Forelimb muscle (tissue), 1 donor: ENCODE data around the gene CIDEA. TPM values are rescaled to one million over a fixed set of nuclear protein-coding genes. Genes with fewer than 3 reads are reported as not detected.

Experiments used
- DNase-seq: peaks from one replicate; pipeline ENCODE4 v3.0.0-alpha.2; 2013; ENCODE audit warnings: low read depth
- polyA plus RNA-seq: library from polyadenylated mRNA; unstranded; fragments of 120-200 nt; gene quantifications from one replicate; pipeline ENCODE4 v1.2.1, GENCODE V29; 2013; ENCODE audit not compliant: insufficient read length

CIDEA gene
- polyA plus RNA-seq, 1 donor, result not detected

DNA sequence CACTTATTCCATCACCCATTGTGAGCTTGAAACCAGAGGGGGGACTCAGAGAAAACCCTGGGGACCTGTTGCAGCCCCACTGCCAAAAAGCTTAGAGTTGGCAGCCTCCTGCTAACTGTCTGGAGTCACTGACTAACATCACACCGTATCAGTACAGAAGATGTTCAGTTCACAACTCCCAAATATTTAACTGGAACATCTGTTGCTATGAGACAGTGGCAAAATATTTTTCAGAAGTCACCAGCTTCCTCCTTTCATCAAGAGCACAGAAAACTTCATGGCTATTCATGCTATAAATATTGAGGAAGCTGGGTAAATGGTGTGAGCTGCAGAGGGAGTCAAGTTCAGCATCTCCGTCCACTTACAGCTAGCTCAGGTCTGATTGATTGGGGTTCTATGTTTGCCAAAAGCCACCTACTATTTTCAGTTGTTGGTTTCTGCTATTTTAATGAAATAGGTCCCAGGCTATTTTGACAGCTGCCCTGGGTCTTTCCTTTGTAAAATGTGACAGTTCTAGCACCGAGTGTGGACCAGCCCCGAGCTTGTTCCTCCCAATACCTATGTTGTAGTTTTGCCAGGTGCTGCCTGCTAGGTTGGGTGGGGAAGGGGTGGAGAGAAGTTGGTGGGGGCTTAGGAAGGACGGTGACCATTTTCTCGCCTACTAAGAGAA, 63.6 kb downstream of the CIDEA start:
- DNase-seq, result no peak

DNA sequence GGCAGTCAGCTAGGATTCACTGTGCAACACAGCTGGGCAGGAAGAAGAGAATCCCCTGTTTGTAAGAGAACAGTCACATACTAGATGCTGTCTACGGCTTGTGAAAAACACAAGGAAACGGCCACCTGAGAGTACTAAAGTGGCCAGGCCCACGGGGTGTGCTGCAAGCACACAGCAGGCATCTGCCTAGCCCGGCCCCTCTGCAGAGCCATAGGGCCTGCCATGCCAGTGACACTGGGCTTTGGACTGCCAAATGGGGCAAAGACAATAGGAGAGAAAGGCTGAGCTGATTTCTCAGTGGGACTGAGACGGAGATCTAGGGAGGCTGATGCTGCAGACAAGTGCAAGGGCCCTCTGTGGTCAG, 64.2 kb downstream of the CIDEA start:
- no peak for DNase-seq

- DNase-seq, result no peak
These were observed 64.7 kb downstream of the CIDEA start for GRCh38 chr18:12318857-12319256.

DNA sequence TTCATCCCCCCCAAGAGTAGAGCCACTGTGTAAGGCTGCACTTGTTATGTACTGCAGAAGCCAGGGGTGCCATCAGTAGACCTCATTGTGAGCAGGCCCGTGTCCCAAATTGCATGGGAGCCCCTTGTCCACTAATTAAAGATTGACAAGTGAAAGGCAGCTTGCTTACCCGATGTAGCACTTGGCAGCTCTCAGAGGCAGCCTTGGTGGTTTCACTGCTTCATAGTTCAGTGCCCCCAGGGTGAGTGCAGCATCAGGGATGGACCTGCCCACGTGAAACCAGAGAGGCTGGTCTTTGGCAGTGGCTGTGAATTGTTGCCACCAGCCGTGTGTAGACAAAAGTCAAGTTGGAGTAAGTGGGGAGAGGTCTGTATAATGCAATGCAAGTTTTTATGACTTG, 67.2 kb downstream of the CIDEA start:
- no peak for DNase-seq

DNA sequence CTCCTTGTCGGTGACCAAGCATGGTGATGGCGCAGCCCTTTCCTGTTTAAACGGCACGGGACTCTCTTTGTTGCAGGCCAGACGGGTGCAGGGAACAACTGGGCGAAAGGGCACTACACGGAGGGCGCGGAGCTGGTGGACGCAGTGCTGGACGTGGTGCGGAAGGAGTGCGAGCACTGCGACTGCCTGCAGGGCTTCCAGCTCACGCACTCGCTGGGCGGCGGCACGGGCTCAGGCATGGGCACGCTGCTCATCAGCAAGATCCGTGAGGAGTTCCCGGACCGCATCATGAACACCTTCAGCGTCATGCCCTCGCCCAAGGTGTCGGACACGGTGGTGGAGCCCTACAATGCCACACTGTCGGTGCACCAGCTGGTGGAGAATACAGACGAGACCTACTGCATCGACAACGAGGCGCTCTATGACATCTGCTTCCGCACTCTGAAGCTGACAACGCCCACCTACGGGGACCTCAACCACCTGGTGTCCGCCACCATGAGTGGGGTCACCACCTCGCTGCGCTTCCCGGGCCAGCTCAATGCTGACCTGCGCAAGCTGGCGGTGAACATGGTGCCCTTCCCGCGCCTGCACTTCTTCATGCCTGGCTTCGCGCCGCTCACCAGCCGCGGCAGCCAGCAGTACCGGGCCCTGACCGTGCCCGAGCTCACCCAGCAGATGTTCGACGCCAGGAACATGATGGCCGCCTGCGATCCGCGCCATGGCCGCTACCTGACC, 71.0 kb downstream of the CIDEA start:
- DNase-seq, result no peak

- no peak for DNase-seq
These were observed 71.6 kb downstream of the CIDEA start for GRCh38 chr18:12325726-12326245.

DNA sequence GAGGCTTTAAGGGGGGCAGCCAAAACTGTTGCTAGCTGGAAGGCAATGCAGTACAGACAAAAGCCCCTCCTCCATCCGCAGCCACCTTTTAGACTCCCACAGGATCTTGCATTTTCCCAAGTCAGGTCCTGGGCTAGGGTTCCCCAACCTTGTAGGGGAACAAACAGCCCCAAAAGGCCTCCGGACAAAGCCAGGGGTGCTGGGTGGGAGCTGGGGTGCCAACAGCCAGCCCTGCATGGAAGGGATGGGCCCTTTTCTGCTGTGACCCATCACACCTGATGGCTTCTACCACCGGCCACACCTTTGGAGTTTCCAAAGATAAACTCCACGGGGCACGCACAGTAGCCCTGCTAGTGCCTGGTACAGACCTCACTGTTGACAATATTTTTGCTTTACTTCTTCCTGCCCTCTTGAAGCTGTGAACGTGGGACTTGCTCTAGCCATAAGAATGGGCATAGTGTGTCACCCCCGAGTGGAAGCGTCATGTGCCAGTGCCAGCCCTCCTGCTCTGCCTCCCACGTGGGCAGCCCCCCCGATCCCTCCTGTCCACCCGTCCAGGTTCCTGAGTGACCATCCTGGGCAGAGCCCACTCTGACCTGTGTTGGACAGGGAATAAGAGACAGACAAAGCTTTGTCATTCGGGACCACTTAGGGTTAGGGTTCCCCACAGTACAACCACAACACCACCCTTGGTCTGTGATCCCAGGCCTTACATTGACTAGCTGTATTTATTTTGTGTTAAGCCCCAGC, 72.7 kb downstream of the CIDEA start:
- no peak for DNase-seq

Other genes starting within 250 kb of the CIDEA start
- not detected for gene ANKRD62, start 160.5 kb upstream of the CIDEA start, polyA plus RNA-seq
- 224 TPM for gene TUBB6, start 53.9 kb downstream of the CIDEA start, polyA plus RNA-seq
- gene AFG3L2, start 122.9 kb downstream of the CIDEA start, polyA plus RNA-seq, result 53.7 TPM
- gene PRELID3A, start 153.6 kb downstream of the CIDEA start, polyA plus RNA-seq, result 6.9 TPM